BJ (cell line): ENCODE data around the gene FAU. TPM values are rescaled to one million over a fixed set of nuclear protein-coding genes. Genes with fewer than 3 reads are reported as not detected.

Experiments
- CTCF ChIA-PET: fragments of 350-600 bp; formaldehyde crosslinking; extraction: SDS; loops from one replicate; lab custom pipeline; 2021; ENCODE audit warnings: antibody characterized with exemption, inconsistent platforms; lab: Yijun Ruan, JAX
- POLR2A ChIA-PET: fragments of 300-600 bp; sonication (Branson Sonifier 250); formaldehyde crosslinking; extraction: SDS; loops from one replicate; lab custom pipeline; 2021; ENCODE audit warnings: antibody characterized with exemption; lab: Charles Lee
- DNase-seq: peaks from one replicate; pipeline ENCODE4 v3.0.0-alpha.2; 2011; ENCODE audit warnings: low read depth
- H3K27me3 ChIP-seq: 2 replicates; pipeline ENCODE4 v1.6.0; 2011; ENCODE audit warnings: low read length; ENCODE audit not compliant: control insufficient read depth, insufficient read depth
- H3K36me3 ChIP-seq: 2 replicates; pipeline ENCODE4 v1.5.1; 2011; ENCODE audit warnings: low read length; ENCODE audit not compliant: control insufficient read depth, insufficient read depth
- H3K4me3 ChIP-seq: 2 replicates; pipeline ENCODE4 v1.5.1; 2011; ENCODE audit warnings: low read depth, mild to moderate bottlenecking, control low read depth, low read length
- polyA plus RNA-seq: library from polyadenylated mRNA; depleted of rRNA; stranded (reverse); fragments of >200 nt; gene quantifications from 2 replicates; pipeline ENCODE4 v1.2.3, GENCODE V29; 2011
- TF ChIP-seq, protein P1 (sequence below): IDR thresholded peaks from 2 replicates; pipeline ENCODE4 v1.5.1; 2011; ENCODE audit warnings: low read depth, mild to moderate bottlenecking, control low read depth, inconsistent platforms, low read length, moderate library complexity; ENCODE audit not compliant: insufficient read depth

FAU gene
- polyA plus RNA-seq, 1 experiment = 474 TPM

GRCh38 chr11:65107078-65107477 lies 14.9 kb downstream of the FAU start:
- Histone ChIP-seq H3K36me3 (peaks cover 7% of the 10 kb centered on the region; the same call in 1 of the 2 replicates), H3K27me3 (no peaks in the 10 kb centered on the region), H3K4me3 (no peak overlapping the region)
- ChIA-PET CTCF (interaction anchor here (1.6 to 7.2 kb wide), 2 partner anchors 12 to 15 kb away, joined by 3 to 152 read pairs; partner anchors contain the start of genes FAU, MRPL49 and VPS51), POLR2A (no interaction called here)
- no peak for DNase-seq
- TF ChIP-seq, protein P1, sequence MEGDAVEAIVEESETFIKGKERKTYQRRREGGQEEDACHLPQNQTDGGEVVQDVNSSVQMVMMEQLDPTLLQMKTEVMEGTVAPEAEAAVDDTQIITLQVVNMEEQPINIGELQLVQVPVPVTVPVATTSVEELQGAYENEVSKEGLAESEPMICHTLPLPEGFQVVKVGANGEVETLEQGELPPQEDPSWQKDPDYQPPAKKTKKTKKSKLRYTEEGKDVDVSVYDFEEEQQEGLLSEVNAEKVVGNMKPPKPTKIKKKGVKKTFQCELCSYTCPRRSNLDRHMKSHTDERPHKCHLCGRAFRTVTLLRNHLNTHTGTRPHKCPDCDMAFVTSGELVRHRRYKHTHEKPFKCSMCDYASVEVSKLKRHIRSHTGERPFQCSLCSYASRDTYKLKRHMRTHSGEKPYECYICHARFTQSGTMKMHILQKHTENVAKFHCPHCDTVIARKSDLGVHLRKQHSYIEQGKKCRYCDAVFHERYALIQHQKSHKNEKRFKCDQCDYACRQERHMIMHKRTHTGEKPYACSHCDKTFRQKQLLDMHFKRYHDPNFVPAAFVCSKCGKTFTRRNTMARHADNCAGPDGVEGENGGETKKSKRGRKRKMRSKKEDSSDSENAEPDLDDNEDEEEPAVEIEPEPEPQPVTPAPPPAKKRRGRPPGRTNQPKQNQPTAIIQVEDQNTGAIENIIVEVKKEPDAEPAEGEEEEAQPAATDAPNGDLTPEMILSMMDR = no peak

DNA sequence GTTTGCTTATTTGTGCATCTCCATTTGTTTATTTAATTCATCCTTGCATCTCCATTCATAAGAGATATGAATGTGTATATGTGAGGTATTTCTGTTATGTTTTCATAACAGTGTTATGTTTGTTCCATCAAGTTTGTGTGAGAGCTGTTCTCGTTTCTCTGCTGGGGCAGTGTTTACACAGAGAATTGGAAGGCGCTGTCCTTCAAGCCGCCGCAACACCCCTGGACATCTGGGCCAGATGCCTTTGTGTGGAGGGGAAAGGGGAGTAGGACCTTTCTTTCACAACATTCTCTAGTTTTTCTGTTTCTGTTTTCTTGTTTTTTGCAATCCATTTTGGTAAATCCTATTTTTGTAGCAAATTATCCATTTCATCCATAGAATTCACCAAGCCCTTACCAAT lies 17.3 kb downstream of the FAU start:
- ChIA-PET CTCF (interaction anchor here (0.8 to 3.4 kb wide), 3 partner anchors 8 to 261 kb away, joined by 4 to 17 read pairs (median 6); partner anchors contain the start of genes TM7SF2 and ZNHIT2), POLR2A (no interaction called here)
- peaks cover 7% of the 10 kb centered on the region; the same call in 1 of the 2 replicates for H3K36me3 ChIP-seq
- DNase-seq = no peak
- no peaks in the 10 kb centered on the region for H3K27me3 ChIP-seq
- TF ChIP-seq, protein P1 = no peak
- H3K4me3 ChIP-seq = no peak overlapping the region

GRCh38 chr11:65103476-65103875 lies 18.5 kb downstream of the FAU start:
- CTCF ChIA-PET = interaction anchor here (1.1 to 3.4 kb wide), 4 partner anchors 8 to 16 kb away, joined by 3 to 30 read pairs (median 10); partner anchors contain the start of genes TM7SF2 and ZNHIT2
- DNase-seq = no peak
- no peaks in the 10 kb centered on the region for H3K27me3 ChIP-seq
- POLR2A ChIA-PET = no interaction called here
- H3K36me3 ChIP-seq = peaks cover under 1% of the 10 kb centered on the region; the same call in 1 of the 2 replicates
- TF ChIP-seq, protein P1 = no peak
- H3K4me3 ChIP-seq = no peak overlapping the region

GRCh38 chr11:65102142-65103095 lies 19.5 kb downstream of the FAU start:
- ChIA-PET POLR2A (no interaction called here), CTCF (interaction anchor here (1.1 to 3.4 kb wide), 4 partner anchors 9 to 17 kb away, joined by 3 to 30 read pairs (median 10); partner anchors contain the start of genes TM7SF2 and ZNHIT2)
- DNase-seq = no peak
- TF ChIP-seq, protein P1 = no peak
- no peaks in the 10 kb centered on the region; the same call in none of the 2 replicates for H3K36me3 ChIP-seq
- H3K27me3 ChIP-seq = no peaks in the 10 kb centered on the region
- H3K4me3 ChIP-seq = no peak overlapping the region
